NCI-H2029 (cell line): ENCODE data around the gene C16orf74.

ENCODE experiments used
- DNase-seq: peaks from one replicate; lab custom pipeline; 2025; lab: John Stamatoyannopoulos, UW

C16orf74 gene

DNA sequence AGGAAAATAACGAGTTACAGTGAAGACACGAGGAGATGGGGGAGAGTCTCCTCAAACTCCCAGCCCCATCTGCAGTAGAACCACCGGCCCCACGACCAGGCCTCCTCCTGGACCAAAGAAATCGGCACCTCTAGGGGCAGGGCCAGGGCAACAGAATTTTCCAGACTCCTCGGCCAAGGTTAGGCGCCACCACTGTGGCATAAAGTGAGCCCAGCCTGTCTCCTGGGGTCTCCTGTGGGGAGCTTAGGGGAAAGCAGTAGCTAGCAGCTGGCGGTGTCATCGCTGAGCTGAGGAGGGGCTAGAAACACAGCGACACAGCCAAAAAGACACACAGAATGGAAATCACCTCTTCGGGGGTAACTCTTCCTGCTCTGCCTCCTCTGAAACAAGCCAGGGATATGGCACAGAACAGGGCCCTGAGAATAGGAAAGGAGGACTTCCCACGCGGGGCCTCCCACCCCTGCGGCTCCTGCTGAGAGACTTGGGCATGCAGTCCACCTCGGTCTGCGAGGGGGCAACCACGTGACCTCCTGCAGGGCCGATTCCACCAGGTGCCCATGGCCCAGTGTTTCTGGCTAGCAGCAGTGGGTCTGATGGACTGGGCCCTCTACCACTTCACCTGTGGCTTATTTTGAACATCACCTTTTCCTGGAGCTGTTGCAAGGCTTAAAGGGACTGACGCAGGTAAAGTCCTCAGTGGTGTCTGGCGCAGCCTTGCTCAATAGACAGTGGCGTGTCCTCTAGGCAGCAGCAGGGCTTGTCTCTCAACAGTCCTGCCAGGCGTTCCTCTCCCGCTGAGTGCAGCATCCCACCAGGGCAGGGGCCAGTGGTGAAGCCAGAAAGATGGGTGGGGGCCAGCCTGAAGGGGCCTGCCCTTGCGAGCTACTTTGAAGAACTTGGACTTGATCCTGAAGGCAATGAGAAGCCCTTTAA lies 55.4 kb downstream of the C16orf74 start:
- no peak for DNase-seq

- DNase-seq, result peak; percentile 44
Measured at GRCh38 chr16:85690469-85691064, 60.3 kb downstream of the C16orf74 start.

DNA sequence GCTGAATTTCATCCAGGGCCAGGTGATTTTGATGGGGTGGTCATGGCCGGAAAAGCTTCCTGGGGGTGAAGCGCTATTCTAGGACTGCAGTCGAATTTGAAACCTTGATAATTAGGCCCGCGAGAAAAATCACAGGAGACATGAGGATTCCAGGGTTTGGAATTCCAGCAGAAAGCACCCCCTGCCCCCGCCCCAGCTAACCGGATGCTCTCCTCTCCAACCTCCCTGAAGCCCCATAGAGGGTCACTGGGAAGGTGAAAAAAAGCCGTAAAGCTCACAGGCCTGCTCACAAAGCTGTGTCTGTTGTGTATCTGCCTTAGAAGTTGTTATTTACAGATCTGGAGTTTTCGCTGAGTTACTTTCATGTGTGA lies 61.0 kb downstream of the C16orf74 start:
- DNase-seq, result no peak

GRCh38 chr16:85689285-85689949 lies 61.5 kb downstream of the C16orf74 start:
- no peak for DNase-seq

- DNase-seq, result peak; percentile 66
Measured at GRCh38 chr16:85688586-85689284, 62.2 kb downstream of the C16orf74 start, which contains the start of gene GINS2. TSS of gene GINS2 (minus strand) at chr16:85688954. CDS start at chr16:85688898, 56 bp downstream.

GRCh38 chr16:85687651-85688471 lies 63.0 kb downstream of the C16orf74 start:
- no peak for DNase-seq

DNA sequence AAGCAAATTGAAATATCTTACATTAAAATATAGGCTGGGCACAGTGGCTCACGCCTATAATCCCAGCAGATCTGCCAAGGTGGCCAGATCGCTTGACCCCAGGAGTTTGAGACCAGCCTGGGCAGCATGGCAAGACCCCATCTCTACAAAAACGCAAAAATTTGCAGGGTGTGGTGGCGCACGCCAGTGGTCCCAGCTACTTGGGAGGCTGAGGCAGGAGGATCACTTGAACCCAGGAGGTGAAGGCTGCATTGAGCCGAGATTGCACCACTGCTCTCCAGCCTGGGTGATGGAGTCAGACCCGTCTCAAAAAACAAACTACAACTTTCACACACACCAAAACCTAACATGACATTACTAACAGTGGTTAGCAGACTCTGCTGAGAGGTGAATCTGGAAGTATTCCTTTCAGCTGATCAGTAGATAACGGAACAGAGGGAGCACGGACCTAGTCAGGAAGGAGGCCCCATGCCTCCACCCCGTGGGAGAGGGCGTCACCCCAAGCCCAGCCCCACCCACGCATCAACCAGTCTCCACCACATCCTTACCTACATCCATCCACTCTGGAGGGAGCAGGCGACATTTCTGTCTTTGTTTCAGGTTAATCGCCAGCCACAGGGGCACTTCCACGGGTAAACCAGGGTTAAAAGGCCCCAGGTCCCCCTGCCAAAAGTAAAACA lies 63.8 kb downstream of the C16orf74 start:
- no peak for DNase-seq

DNA sequence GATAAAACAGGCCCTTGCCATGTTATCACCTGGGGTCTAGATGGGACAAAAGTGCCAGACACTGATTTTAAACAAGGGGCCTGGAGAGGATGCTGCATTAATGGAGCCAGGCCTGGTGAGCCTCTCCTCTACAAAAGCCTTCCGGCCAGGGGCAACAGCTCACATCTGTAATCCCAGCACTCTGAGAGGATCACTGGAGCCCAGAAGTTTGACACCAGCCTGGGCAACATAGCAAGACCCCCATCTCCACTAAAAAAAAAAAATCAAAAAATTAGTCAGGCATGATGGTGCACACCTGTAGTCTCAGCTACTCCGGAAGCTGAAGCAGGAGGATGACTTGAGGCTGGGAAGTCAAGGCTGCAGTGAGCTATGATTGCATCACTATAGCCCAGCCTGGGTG lies 65.6 kb downstream of the C16orf74 start:
- DNase-seq, result no peak

GRCh38 chr16:85683363-85683762 lies 67.5 kb downstream of the C16orf74 start:
- DNase-seq, result peak; percentile 35

DNA sequence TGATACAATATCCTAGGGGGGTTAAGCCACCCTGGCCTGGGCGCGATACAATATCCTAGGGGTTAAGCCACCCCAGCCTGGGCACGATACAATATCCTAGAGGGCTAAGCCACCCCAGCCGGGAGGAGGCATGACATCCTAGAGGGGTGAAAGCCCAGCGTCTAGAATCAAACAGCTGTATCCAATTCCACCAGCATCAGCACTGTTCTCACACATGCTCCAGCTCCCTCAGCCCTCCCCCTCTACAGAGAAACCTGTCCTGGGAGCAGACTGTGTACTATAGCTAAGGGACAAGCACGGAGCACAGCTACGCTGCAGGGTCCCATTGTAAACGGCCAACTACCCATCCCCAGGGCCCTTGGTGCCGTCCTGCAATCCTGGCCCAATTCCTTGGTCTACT lies 68.4 kb downstream of the C16orf74 start:
- DNase-seq, result no peak

DNA sequence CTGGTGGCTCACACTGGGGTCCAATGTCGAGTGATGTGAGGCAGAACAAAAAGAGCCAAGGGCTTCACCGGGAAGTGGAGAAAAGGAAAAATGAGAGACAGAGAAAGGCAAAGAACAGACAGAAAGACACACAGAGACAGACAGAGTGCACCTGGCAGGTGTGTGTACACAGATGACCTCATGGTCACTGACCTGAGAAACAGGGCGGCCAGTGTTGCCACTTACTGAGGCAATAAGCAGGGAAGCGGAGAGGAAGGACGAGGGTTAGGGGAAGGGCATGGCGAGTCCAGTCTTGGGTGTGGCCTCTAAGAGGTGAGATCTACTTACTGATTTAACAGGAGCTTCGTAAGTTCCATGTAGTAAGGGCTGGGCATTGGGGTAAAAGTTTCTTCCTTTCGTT lies 69.6 kb downstream of the C16orf74 start:
- DNase-seq, result peak; percentile 35

DNA sequence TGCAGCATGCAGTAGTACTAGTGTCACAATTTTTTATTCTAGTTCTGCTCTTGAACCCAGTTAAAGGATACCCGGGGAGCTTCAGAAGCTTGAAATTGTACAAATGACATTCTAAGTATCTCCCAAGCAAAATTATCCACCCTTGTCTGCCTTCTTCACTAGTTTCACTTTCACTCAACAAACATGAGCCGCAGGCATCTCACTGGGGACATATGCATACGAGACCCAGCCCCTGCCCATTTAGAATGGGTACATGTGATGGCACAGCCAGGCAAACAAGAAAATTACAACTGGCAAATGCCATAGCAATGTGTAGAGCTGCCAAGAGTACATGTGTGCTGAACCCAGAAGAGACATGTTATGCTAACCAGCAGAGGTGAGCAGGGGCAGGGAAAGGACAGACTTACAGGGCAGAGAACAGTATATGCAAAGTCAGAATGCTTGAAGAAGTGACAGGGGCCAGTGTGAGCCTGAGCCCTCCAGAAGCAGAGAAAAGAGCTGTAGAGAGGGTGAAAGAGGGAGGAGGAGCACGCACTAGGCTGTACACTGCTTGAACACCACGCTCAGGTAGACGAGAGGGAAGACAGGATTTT lies 70.4 kb downstream of the C16orf74 start:
- DNase-seq, result no peak

- DNase-seq, result no peak
Measured at GRCh38 chr16:85679870-85680269, 71.0 kb downstream of the C16orf74 start.

GRCh38 chr16:85678821-85679220 lies 72.1 kb downstream of the C16orf74 start:
- no peak for DNase-seq

GRCh38 chr16:85678016-85678415 lies 72.9 kb downstream of the C16orf74 start:
- no peak for DNase-seq

GRCh38 chr16:85677383-85677967 lies 73.4 kb downstream of the C16orf74 start:
- no peak for DNase-seq

DNA sequence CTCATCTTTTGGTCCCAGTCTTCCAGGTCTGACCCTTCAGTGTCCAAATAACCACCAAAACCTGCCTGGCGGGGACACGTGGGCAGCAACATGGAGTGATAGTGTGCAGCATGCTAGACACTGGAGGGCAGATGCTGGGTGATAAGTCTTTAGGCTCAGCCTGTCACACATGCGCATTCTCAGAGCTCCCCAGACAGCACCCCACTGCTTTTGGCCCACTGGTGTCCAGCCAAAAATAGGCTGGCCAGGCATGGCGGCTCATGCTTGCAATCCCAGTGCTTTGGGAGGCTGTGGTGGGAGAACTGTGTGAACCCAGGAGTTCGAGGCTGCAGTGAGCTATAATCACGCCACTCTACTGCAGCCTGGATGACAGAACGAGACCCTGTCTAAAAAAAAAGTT lies 74.4 kb downstream of the C16orf74 start:
- no peak for DNase-seq

- no peak for DNase-seq
Measured at GRCh38 chr16:85675251-85675874, 75.5 kb downstream of the C16orf74 start.

- no peak for DNase-seq
Measured at GRCh38 chr16:85674828-85675227, 76.1 kb downstream of the C16orf74 start.

DNA sequence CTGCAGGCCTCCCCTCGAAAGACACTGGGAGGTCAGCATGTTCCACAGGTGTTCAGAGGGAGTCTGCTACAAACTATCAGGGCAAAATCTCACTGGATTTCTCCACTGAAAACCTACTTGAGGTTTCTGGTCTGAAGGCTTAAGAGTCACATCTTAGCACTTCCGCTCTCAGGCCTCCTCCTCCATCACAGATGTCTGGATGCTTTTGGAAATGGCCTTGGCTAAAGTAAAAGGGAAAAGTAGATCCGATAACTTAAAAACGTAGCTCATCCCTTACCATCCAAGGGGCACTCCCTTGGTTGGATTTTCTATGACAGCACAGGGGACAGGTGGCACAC lies 76.5 kb downstream of the C16orf74 start:
- no peak for DNase-seq
